HepG2 (cell line): ENCODE data around the gene BMPER. TPM values are rescaled to one million over a fixed set of nuclear protein-coding genes. Genes with fewer than 3 reads are reported as not detected.

Experiments
- ATAC-seq: fragments of 200-7000 bp; cut with Tn5 transposase; 3 replicates; pipeline ENCODE4 v1.9.1; 2020; ENCODE audit warnings: mild to moderate bottlenecking, moderate library complexity
- BruUV-seq: library from RNA; stranded (reverse); fragments of 400-500 nt; replicated peaks from 2 replicates; lab custom pipeline; 2021; lab: Mats Ljungman, UMichigan
- CTCF ChIA-PET: fragments of 300-600 bp; formaldehyde crosslinking; extraction: SDS; loops from one replicate; lab custom pipeline; 2021; ENCODE audit warnings: low total read pairs, inconsistent platforms, low intra/inter-chr PET ratio; lab: Yijun Ruan, JAX
- POLR2A ChIA-PET: fragments of 350-600 bp; sonication (Branson Sonifier 250); formaldehyde crosslinking; loops from one replicate; lab custom pipeline; 2020; ENCODE audit warnings: antibody characterized with exemption, inconsistent platforms; lab: Yijun Ruan, JAX
- DNase-seq: peaks from one replicate; pipeline ENCODE4 v3.0.0-alpha.2; 2015; ENCODE audit warnings: low spot score
- FAIRE-seq: peaks from 3 replicates; lab custom pipeline; 2011; peaks lifted over from hg19 to GRCh38; lab: Jason Lieb, UNC
- H2AFZ ChIP-seq: one replicate; pipeline ENCODE4 v1.6.1; 2011; ENCODE audit warnings: low read length, inconsistent platforms
- H3K27ac ChIP-seq: fragments of 300-600 bp; 3 replicates; pipeline ENCODE4 v1.8.0; 2011; ENCODE audit warnings: mixed run types, mild to moderate bottlenecking, mixed read lengths, low read length, inconsistent platforms; ENCODE audit not compliant: insufficient read depth; ENCODE audit errors: extremely low read length
- H3K27me3 ChIP-seq, 2 experiments: fragments of 200-600 bp in 1 of 2; 2 replicates in 1 of 2; 3 replicates in 1 of 2; pipeline versions ENCODE4 v1.6.0 to v1.8.0; 2011; ENCODE audit warnings: low read length in 2 of 2, mild to moderate bottlenecking in 2 of 2, moderate library complexity in 2 of 2, inconsistent platforms in 1 of 2; ENCODE audit not compliant: insufficient read depth in 2 of 2, control insufficient read depth in 1 of 2
- H3K36me3 ChIP-seq, 2 experiments: fragments of 200-600 bp in 1 of 2; replicated peaks in 1 of 2; 2 replicates in 1 of 2; 3 replicates in 1 of 2; pipeline versions ENCODE4 v1.5.1 to v1.8.0; 2011; ENCODE audit warnings: low read length in 2 of 2, inconsistent platforms in 1 of 2; ENCODE audit not compliant: insufficient read depth in 2 of 2, control insufficient read depth in 1 of 2
- H3K4me1 ChIP-seq: 2 replicates; pipeline ENCODE4 v1.5.1; 2012; ENCODE audit warnings: low read length, inconsistent platforms; ENCODE audit not compliant: insufficient read depth
- H3K4me2 ChIP-seq: 2 replicates; pipeline ENCODE4 v1.6.0; 2011; ENCODE audit warnings: low read depth, low read length, inconsistent platforms
- H3K4me3 ChIP-seq, 3 experiments: fragments of 200-600 bp in 1 of 3; sonication (generic), shearing (Covaris generic) in 1 of 3; replicated peaks in 1 of 3; 2 replicates each; pipeline ENCODE4 v1.5.1; 2011 to 2016; ENCODE audit warnings: low read length in 3 of 3, inconsistent platforms in 2 of 3, low read depth in 2 of 3, mild to moderate bottlenecking in 2 of 3, control low read depth in 1 of 3, mixed read lengths in 1 of 3; ENCODE audit not compliant: insufficient read depth in 1 of 3
- H3K79me2 ChIP-seq: one replicate; pipeline ENCODE4 v1.6.1; 2011; ENCODE audit warnings: low read length, inconsistent platforms; ENCODE audit not compliant: insufficient read depth
- H3K9ac ChIP-seq: 2 replicates; pipeline ENCODE4 v1.6.0; 2011; ENCODE audit warnings: mild to moderate bottlenecking, low read depth, low read length, inconsistent platforms; ENCODE audit not compliant: insufficient read depth
- H3K9me3 ChIP-seq: 2 replicates; pipeline ENCODE4 v1.5.1; 2012; ENCODE audit warnings: mild to moderate bottlenecking, low read length
- H4K20me1 ChIP-seq: 2 replicates; pipeline ENCODE4 v1.6.0; 2011; ENCODE audit warnings: inconsistent platforms, mild to moderate bottlenecking, low read length, moderate library complexity; ENCODE audit not compliant: insufficient read depth
- EHMT2 ChIP-seq: fragments of 200-600 bp; sonication (generic); IDR thresholded peaks from 2 replicates; pipeline ENCODE4 v1.7.0; 2017; ENCODE audit warnings: antibody characterized with exemption, low read depth, low read length, borderline replicate concordance
- ELF4 ChIP-seq: sonication (generic); formaldehyde crosslinking; IDR thresholded peaks from 2 replicates; pipeline ENCODE4 v1.5.0; 2020; ENCODE audit warnings: missing genetic modification reagents, mild to moderate bottlenecking, moderate library complexity, borderline replicate concordance
- FOXA3 ChIP-seq: IDR thresholded peaks from 2 replicates; pipeline ENCODE4 v1.6.1; 2016; ENCODE audit warnings: missing genetic modification reagents, missing compliant biosample characterization
- FOXK1 ChIP-seq: sonication (generic); formaldehyde crosslinking; IDR thresholded peaks from 2 replicates; pipeline ENCODE4 v1.4.0; 2020; ENCODE audit warnings: low read depth, missing genetic modification reagents, borderline replicate concordance
- HES4 ChIP-seq: sonication (generic); formaldehyde crosslinking; IDR thresholded peaks from 2 replicates; pipeline ENCODE4 v1.9.0; 2021; ENCODE audit warnings: mild to moderate bottlenecking, missing genetic modification reagents, borderline replicate concordance
- KLF11 ChIP-seq: IDR thresholded peaks from 2 replicates; pipeline ENCODE4 v1.6.1; 2016; ENCODE audit warnings: missing compliant biosample characterization
- MED8 ChIP-seq: sonication (generic); formaldehyde crosslinking; IDR thresholded peaks from 2 replicates; pipeline ENCODE4 v1.8.1; 2023; ENCODE audit warnings: mild to moderate bottlenecking, missing genetic modification reagents; ENCODE audit not compliant: insufficient replicate concordance
- MYC ChIP-seq: sonication (generic); formaldehyde crosslinking; IDR thresholded peaks from 2 replicates; pipeline ENCODE4 v1.9.0; 2021; ENCODE audit warnings: missing genetic modification reagents, borderline replicate concordance
- NCOR1 ChIP-seq: fragments of 200-600 bp; sonication (generic); IDR thresholded peaks from 2 replicates; pipeline ENCODE4 v1.7.0; 2017; ENCODE audit warnings: antibody characterized with exemption, low read length, borderline replicate concordance
- RFX1 ChIP-seq: fragments of 450-650 bp; IDR thresholded peaks from 2 replicates; pipeline ENCODE4 v1.6.1; 2017
- RNF2 ChIP-seq: fragments of 450-650 bp; conservative IDR thresholded peaks from 2 replicates; pipeline ENCODE4 v1.6.1; 2016; ENCODE audit warnings: low read depth
- ZBTB21 ChIP-seq: sonication (generic); formaldehyde crosslinking; IDR thresholded peaks from 2 replicates; pipeline ENCODE4 v1.4.0; 2020; ENCODE audit warnings: missing genetic modification reagents
- ZNF383 ChIP-seq: sonication (generic); formaldehyde crosslinking; IDR thresholded peaks from 2 replicates; pipeline ENCODE4 v1.4.0; 2020; ENCODE audit warnings: missing genetic modification reagents, mild to moderate bottlenecking, borderline replicate concordance
- ZNF460 ChIP-seq: sonication (generic); formaldehyde crosslinking; IDR thresholded peaks from 2 replicates; pipeline ENCODE4 v1.5.1; 2020; ENCODE audit warnings: missing genetic modification reagents, mild to moderate bottlenecking, borderline replicate concordance
- ZNF567 ChIP-seq: sonication (generic); formaldehyde crosslinking; IDR thresholded peaks from 2 replicates; pipeline ENCODE4 v1.8.1; 2023; ENCODE audit warnings: mild to moderate bottlenecking, missing genetic modification reagents, borderline replicate concordance
- ZNF572 ChIP-seq: sonication (generic); formaldehyde crosslinking; IDR thresholded peaks from 2 replicates; pipeline ENCODE4 v1.5.1; 2020; ENCODE audit warnings: mild to moderate bottlenecking, missing genetic modification reagents
- ZSCAN22 ChIP-seq: sonication (generic); formaldehyde crosslinking; IDR thresholded peaks from 2 replicates; pipeline ENCODE4 v1.4.0; 2020; ENCODE audit warnings: mild to moderate bottlenecking, missing genetic modification reagents
- ZSCAN29 ChIP-seq: sonication (generic); formaldehyde crosslinking; conservative IDR thresholded peaks from 2 replicates; pipeline ENCODE4 v1.4.0; 2020; ENCODE audit warnings: mild to moderate bottlenecking, missing genetic modification reagents
- WGBS: methylation state at CpG from one replicate; pipeline ENCODE4 v1.1.6; 2017; ENCODE audit warnings: low lambda C conversion rate; 5-methylcytosine and 5-hydroxymethylcytosine counted together
- in situ Hi-C: cut with HindIII; loops from 2 replicates; pipeline ENCODE4 v1.10.0; 2017; ENCODE audit warnings: low pct_unique_long_range_greater_than_20kb; ENCODE audit not compliant: extremely low pct_ligation_motif_present
- intact Hi-C: fragments of 100-400 bp; cut with micrococcal nuclease; formaldehyde crosslinking; loops from one replicate; pipeline ENCODE4 v1.10.0; 2022; ENCODE audit not compliant: unreplicated experiment
- polyA plus RNA-seq, 8 experiments: library from polyadenylated mRNA; depleted of rRNA in 3 of 8; stranded (reverse) in 7 of 8; unstranded in 1 of 8; fragments of >200 nt; fragmentation: Illumina TruSeq in 4 of 8; extraction: Trizol in 4 of 8; gene quantifications; 2 replicates each; pipeline versions ENCODE4 v1.2.1 to v1.2.3, GENCODE V29; 2011 to 2016; ENCODE audit warnings: low read depth in 4 of 8, missing spikeins in 1 of 8, mixed read lengths in 1 of 8; ENCODE audit not compliant: insufficient read depth in 1 of 8
- total RNA-seq, 5 experiments: library from RNA; depleted of rRNA; stranded (reverse); fragments of >200 nt; fragmentation: Illumina TruSeq; extraction: Trizol; gene quantifications; 2 replicates each; pipeline ENCODE4 v1.2.3, GENCODE V29; 2016; ENCODE audit warnings: low read depth in 1 of 5
- TF ChIP-seq, protein P1 (sequence below): sonication (generic); formaldehyde crosslinking; IDR thresholded peaks from 2 replicates; pipeline ENCODE4 v1.8.0; 2022; ENCODE audit warnings: mild to moderate bottlenecking, missing genetic modification reagents, moderate library complexity

BMPER gene
- total and polyA plus RNA-seq, 2 of the 13 experiments (the other 11 are each of a cell fraction or from before 2014, with no cell fraction given): not detected

DNA sequence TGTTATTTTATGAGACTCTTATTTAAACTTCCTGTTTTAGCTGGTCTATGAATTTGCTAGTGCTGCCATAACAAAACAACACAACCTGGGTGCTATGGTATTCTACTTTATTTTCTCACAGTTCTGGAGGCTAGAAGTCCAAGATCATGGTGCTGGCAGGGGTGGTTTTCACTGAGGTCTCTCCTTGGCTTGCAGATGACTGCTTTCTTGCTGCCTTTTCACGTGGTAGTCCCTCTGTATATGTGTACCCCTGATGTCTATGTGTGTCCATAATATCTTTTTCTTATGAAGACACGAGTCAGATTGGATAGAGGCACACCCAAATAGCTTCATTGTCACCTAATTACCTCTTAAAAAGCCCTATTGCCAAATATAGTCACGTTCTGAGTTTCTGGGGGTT, 270.5 kb downstream of the BMPER start:
- no peak overlapping the region for H3K27ac ChIP-seq
- DNase-seq: no peak
- H4K20me1 ChIP-seq: no peaks in the 10 kb centered on the region
- ChIA-PET CTCF (no interaction called here), POLR2A (no interaction called here)
- intact Hi-C loops (no loop called here), in situ Hi-C loops (no loop called here)
- BruUV-seq: no TSS peak
- no peak for FAIRE-seq
- H3K4me2 ChIP-seq: no peak overlapping the region
- no peaks in the 10 kb centered on the region for H3K9me3 ChIP-seq
- H3K4me3 ChIP-seq: no peak overlapping the region
- no peaks in the 10 kb centered on the region for H3K4me1 ChIP-seq
- no peaks in the 10 kb centered on the region for H3K79me2 ChIP-seq
- H2AFZ ChIP-seq: no peak overlapping the region
- H3K27me3 ChIP-seq: no peaks in the 10 kb centered on the region
- TF ChIP-seq RFX1: no peak
- no peaks in the 10 kb centered on the region for H3K36me3 ChIP-seq
- no peak overlapping the region for H3K9ac ChIP-seq
- no peak for ATAC-seq
- WGBS: 4% methylated on average over 3 of the region's 3 CpGs

DNA sequence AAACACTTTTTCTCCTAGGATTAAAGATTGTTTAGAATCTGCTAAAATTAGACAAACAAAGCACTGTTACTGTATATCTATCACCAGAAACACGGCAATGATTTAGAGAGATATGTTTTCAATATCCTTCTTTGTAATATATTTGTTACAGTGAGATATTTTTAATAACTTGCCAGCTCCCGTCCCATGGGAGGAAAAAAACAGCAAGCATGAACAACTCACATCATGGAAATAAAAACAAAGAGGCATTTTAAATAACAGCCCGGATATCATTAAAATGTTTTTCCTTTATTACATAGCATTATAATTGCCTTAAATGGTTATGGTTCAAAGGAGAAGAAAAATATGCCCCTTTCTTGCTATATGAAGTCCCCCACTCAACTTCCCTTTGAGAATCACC, 272.1 kb downstream of the BMPER start:
- H3K4me1 ChIP-seq: no peaks in the 10 kb centered on the region
- 3% methylated on average over 3 of the region's 3 CpGs for WGBS
- intact Hi-C loops: no loop called here
- TF ChIP-seq KLF11 (CRISPR knock-in tag) (no peak), EHMT2 (no peak), NCOR1 (no peak), ZNF572 (CRISPR knock-in tag) (no peak), FOXK1 (CRISPR knock-in tag) (no peak), RNF2 (no peak), ZNF567 (CRISPR knock-in tag) (no peak), FOXA3 (CRISPR knock-in tag) (no peak), HES4 (CRISPR knock-in tag) (no peak), ZBTB21 (no peak), ZNF460 (CRISPR knock-in tag) (no peak), MYC (no peak), ELF4 (CRISPR knock-in tag) (no peak), ZNF383 (CRISPR knock-in tag) (no peak), MED8 (no peak), ZSCAN29 (no peak), ZSCAN22 (no peak)
- TF ChIP-seq, protein P1, sequence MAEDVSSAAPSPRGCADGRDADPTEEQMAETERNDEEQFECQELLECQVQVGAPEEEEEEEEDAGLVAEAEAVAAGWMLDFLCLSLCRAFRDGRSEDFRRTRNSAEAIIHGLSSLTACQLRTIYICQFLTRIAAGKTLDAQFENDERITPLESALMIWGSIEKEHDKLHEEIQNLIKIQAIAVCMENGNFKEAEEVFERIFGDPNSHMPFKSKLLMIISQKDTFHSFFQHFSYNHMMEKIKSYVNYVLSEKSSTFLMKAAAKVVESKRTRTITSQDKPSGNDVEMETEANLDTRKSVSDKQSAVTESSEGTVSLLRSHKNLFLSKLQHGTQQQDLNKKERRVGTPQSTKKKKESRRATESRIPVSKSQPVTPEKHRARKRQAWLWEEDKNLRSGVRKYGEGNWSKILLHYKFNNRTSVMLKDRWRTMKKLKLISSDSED: no peak

More for the DNA sequence above, 272.1 kb downstream of the BMPER start:
- ATAC-seq (no peak), DNase-seq (no peak), FAIRE-seq (no peak)
- no peak overlapping the region for H3K4me3 ChIP-seq
- no peaks in the 10 kb centered on the region for H4K20me1 ChIP-seq
- peaks cover 0 to 6% of the 10 kb centered on the region in 2 experiments; a peak in 1 of 5 replicates for H3K27me3 ChIP-seq
- H3K9ac ChIP-seq: no peak overlapping the region
- POLR2A ChIA-PET: no interaction called here
- H3K27ac ChIP-seq: no peak overlapping the region
- BruUV-seq: no TSS peak
- in situ Hi-C loops: no loop called here
- no peak overlapping the region for H3K4me2 ChIP-seq
- no peaks in the 10 kb centered on the region for H3K79me2 ChIP-seq
- H3K36me3 ChIP-seq: no peaks in the 10 kb centered on the region
- no peaks in the 10 kb centered on the region for H3K9me3 ChIP-seq
- no peak overlapping the region for H2AFZ ChIP-seq
- CTCF ChIA-PET: no interaction called here
